GM12865 (cell line): ENCODE results near the gene C19orf81.

Experiments used
- DNase-seq: peaks from one replicate; pipeline ENCODE4 v3.0.0; 2010; ENCODE audit warnings: low read depth
- H3K4me3 ChIP-seq: 2 replicates; pipeline ENCODE4 v1.5.1; 2011; ENCODE audit warnings: mild to moderate bottlenecking, low read depth, low read length, control low read depth
- CTCF ChIP-seq: IDR thresholded peaks from 2 replicates; pipeline ENCODE4 v1.5.1; 2011; ENCODE audit warnings: low read length, control low read depth, low read depth, inconsistent platforms; ENCODE audit not compliant: insufficient read depth; ENCODE audit errors: missing control alignments

Gene C19orf81

GRCh38 chr19:50688766-50689165, 39.5 kb downstream of the C19orf81 start:
- no peak for DNase-seq
- no peak for TF ChIP-seq CTCF
- no peak overlapping the region for H3K4me3 ChIP-seq

- TF ChIP-seq CTCF, result no peak
- no peak overlapping the region for H3K4me3 ChIP-seq
- DNase-seq, result no peak
Observed at GRCh38 chr19:50690439-50690838, 41.2 kb downstream of the C19orf81 start.

GRCh38 chr19:50693064-50693975, 44.1 kb downstream of the C19orf81 start:
- no peak for TF ChIP-seq CTCF
- DNase-seq, result no peak
- H3K4me3 ChIP-seq, result no peak overlapping the region

DNA sequence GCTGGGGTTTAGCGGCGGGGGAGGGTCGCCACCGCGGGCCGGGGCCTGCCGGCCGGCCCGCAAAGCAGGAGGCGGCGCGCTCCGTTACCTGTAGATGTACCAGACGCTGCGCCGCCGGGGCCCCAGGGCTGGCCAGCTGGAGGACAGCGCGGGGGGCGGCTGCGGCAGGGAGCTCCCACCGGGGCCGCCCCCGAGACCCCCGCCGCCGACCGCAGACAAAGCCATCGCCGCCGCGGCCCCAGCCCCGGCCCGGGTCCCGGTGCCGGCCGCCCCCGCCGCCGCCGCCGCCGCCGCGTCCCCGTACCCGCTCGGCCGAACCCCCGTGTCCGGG, 45.5 kb downstream of the C19orf81 start:
- no peak for DNase-seq
- no peak for TF ChIP-seq CTCF
- H3K4me3 ChIP-seq, result no peak overlapping the region

GRCh38 chr19:50695251-50696093, 46.2 kb downstream of the C19orf81 start:
- DNase-seq, result no peak
- H3K4me3 ChIP-seq, result no peak overlapping the region
- TF ChIP-seq CTCF, result no peak

DNA sequence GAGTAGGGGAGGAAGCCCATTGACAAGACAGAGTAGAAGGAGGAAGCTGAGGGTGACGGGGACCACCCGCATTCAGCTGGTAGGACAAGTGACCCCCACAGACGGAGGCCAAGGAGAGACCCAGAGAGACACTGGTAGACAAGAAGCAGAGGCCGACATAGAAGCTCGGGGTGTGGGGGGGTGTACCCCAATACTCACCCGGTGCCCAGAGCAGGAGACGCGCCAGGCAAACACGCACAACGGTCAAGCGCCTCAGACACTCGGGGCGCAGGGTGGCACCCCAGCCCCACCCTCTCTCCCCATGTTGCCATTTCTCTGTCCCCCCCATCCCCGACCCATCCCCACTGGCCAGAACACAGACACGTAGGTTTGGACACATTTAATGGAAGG, 46.8 kb downstream of the C19orf81 start:
- H3K4me3 ChIP-seq, result no peak overlapping the region
- TF ChIP-seq CTCF, result no peak
- DNase-seq, result no peak
